GM21381 (cell line): ENCODE results near the gene PLB1.

Source experiments
- ATAC-seq: cut with Tn5 transposase; IDR thresholded peaks from one replicate; pipeline ENCODE4 v1.9.1; 2021; ENCODE audit warnings: mild to moderate bottlenecking, moderate library complexity; ENCODE audit not compliant: unreplicated experiment

The PLB1 gene

DNA sequence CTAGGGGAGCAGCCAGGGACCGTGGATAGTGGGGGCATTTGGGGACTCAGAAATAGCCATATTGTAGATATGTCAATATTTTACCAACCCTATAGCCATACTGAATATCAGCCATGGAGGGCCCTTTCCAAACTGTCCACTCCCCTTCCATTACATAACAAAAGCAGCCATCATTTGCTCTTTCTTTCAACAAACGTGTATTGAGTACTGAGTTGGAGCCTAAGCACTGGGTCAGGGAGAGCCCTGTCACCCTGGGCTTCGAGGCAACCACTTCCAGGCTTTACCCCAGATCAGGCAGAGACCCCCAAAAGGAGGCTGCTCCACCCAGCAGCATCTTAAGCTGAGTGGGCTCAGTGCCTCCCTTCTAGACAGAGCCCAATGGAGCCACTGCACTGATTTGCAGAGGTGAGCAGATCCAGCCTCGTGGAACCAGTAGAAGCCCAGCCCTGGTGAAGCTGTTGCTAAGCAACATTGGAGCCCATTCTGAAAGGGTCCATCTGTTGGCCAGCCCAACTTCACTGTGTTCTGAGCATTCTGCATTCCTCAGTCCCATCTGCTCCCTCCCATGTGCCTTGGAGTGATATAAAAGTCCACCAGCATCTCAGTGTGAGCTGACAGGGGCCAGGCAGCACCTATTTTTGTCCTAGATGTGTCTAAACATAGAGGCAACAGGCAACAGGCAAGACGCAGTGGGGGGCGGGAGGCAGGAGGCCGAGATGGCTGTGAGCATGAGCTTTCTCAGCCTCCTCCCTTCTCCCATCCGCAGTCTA is 112.1 kb downstream of the PLB1 start:
- ATAC-seq: no peak

DNA sequence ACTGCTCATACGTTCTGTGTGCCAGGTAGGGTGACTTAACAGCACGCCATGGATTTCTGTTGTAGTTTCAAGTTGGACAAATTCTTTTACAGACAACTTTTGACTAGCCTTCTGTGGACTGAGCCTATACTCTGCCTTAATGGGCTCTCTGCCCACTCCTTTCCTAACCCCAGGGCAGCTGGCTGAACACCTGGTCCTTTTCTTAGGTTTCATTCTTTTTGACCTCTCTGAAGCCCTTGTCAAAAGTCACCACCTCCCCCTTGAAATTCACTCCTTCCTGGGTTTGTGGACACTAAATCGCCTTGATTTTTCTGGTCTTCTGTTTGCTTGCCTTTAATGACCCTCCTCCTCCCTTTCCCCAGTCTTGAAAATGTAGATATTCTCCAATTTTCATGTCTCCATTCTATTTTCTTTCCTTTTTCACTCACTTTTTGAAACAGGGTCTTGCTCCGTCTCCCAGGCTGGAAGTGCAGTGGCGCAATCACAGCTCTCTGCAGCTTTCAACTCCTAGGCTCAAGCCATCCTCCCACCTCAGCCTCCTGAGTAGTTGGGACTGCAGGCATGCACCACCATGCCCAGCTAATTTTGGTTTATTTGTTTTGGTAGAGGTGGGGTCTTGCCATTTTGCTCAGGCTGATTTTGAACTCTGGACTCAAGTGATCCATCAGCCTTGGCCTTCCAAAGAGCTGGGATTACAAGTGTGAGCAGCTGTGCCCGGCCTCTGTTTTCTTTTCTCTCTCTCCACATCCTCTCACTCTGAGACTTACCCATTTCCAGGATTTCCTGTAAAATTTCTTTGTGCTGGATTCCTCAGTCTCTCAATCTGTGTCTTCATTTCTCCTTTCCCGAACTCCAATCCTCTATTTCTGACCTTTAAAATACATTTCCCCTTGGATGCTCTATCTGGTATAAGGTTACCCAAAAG is 112.9 kb downstream of the PLB1 start:
- no peak for ATAC-seq

DNA sequence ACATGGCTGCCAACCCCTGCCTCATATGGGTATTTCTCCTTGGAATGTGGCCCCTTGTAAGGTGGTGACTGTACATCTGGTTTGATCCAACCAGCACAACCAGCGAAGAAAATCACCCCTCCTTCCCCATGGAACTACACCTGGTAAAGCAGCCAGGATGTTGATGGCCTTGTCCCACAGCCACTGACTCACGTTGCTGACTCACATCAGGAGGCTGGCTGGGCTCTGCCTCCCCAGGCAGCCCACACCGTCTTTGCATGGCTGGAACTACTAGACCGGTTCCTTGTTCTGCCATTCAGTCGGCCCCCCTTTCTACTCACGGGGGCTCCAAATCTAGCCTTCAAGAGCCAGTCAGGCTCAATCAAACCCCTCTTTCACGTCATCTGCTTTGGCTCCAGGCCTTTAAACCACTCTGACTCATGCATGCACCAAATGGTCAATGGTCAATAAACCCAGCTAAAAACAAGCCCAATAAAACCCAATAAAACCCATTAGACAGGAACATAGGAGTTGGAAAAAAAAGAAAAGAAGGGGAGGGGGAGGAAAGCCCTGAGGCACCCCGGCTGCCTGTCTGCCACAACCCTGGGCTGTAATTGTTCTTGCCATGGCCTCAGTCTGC is 114.8 kb downstream of the PLB1 start:
- ATAC-seq: no peak

DNA sequence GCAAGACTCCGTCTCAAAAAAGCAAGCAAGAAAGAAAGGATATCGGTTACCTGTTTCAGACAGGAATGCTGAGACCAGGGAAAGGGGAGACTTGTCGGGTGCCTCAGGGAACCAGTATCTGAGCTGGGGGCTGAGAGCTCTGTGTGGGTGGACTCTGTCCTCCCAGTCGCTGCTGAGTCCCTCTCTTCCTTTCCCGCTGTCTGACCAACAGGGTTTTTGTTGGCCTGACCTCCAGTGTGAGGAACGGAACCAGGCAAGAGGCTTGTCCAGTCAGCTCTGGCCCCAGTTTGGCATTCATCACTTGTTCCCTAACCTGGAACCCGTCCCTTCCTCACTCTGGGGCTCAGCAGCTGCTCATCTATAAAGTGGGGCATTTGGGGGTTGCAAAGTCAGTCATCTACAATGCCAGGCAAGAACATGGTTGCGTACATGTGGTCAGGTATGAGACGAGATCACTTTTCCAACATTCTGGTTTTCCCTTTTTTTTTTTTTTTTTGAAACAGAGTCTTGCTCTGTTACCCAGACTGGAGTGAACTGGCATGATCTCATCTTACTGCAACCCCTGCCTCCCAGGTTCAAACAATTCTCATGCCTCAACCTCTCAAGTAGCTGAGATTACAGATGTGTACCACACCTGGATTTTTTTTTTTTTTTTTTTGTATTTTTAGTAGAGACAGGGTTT is 116.4 kb downstream of the PLB1 start:
- no peak for ATAC-seq

- no peak for ATAC-seq
Observed at GRCh38 chr2:28613186-28613585, 117.3 kb downstream of the PLB1 start.

DNA sequence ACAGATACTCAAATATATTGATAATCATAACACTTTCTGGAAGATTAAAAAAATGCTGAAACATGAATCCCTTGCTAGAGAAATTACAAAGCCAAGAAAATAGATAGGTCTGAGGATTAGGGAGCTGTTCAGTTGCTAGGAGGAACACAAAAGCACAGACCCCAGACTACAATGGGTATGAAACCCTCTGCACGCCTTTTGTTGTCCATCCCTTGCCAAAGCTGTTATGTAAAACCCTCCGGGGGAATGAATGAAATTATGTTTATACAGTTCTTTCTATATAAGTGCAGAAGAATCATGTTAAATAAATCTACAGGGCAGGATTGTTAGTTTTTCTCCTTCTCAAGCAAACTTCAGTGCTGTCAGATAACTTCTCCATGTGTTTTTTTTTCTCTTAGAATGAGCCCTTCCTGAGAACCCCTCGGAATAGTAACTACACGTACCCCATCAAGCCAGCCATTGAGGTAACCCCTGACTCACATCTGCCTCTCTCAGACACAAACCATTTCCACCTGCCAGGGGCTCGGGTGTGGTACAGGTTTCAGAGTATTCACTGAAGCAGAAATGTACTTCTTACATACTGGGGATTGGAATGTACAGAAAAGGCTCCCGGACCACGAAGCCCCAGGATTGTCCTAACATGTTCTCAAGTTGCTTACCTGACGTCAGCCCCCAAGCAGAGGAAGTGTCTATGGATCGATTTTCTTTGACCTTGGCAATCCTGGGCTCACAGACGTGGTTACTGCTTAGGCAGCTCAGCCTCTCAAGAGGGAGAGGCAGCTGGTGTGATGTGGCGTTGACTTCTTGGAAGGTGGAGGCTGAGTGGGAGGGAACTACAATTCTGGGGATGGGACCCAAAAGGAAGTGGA is 118.0 kb downstream of the PLB1 start:
- ATAC-seq: no peak

DNA sequence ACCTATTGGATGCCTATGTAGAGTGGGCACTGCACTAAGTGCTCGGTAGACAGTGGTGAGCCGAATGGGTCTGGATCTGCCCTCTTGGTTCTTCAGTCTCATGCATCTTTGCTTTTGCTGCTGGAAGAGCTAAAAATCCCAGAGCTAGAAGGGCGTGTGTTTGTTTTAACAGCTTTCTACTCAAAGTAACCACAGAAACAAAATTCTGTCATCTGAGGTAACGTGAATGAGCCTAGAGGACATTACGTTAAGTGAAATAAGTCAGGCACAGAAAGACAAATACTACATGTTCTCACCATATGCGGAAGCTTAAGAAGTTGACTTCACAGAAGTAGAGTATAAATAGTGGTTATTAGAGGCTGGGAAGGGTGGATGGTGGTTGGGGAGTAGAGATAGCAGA is 119.8 kb downstream of the PLB1 start:
- ATAC-seq: no peak

GRCh38 chr2:28616396-28616999 is 120.6 kb downstream of the PLB1 start:
- no peak for ATAC-seq

DNA sequence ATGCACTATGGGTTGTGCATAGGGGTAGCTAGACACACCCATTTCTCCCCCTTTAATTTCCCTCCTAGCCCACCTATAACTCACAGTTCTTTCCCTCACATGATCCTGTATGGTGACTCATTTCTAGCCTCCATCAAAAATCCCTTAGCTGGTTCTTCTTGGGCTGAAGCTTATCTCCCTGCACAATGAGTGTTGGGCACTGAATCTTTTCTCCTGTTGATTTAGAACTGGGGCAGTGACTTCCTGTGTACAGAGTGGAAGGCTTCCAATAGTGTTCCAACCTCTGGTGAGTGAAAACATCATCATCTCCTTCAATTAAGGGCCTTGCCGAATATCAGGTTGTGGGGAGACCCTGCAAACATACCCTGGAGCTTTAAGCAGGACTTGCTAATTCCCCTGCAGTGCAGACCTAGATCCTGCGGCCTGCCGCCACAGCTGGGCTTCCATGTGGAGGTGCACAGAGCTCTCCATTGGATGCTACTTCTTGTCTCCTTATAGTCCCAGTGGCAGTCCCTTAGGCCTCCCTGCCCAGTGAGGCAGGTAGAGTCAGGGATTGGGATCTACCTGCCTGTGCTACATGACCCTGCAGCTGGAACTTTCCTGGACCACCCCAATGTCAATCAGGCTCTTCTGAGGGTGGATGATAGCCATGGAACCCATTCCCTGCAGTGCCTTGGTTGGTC is 121.8 kb downstream of the PLB1 start:
- no peak for ATAC-seq

GRCh38 chr2:28618221-28619141 is 122.6 kb downstream of the PLB1 start:
- no peak for ATAC-seq

- ATAC-seq: no peak
Observed at GRCh38 chr2:28619213-28620196, 123.6 kb downstream of the PLB1 start.

- ATAC-seq: no peak
Observed at GRCh38 chr2:28620291-28620793, 124.5 kb downstream of the PLB1 start.

DNA sequence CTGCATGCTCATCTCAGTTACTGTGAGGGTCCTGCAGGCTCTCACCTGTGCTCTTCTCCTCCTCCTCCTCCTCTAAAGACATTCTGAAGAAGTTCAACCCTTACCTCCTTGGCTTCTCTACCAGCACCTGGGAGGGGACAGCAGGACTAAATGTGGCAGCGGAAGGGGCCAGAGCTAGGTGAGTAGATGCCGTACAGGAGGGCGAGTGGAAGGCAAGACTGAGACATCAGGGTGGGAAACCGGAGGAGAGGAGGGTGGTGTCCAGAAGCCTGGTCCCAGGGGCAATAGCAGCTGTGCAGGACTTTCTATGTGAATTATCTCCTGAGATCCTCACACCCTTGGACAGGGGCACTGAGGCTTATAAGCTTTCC is 124.9 kb downstream of the PLB1 start:
- no peak for ATAC-seq

- no peak for ATAC-seq
Observed at GRCh38 chr2:28621172-28622100, 125.6 kb downstream of the PLB1 start.

GRCh38 chr2:28622101-28622499 is 126.2 kb downstream of the PLB1 start:
- ATAC-seq: no peak
